BE2C (cell line): ENCODE results near the gene PDE3A.

Experiments
- DNase-seq: peaks from one replicate; pipeline ENCODE4 v3.0.0-alpha.2; 2020
- H3K27me3 ChIP-seq: fragments of 250-450 bp; sonication (Bioruptor Pico); 2 replicates; pipeline ENCODE4 v1.5.1; 2020; ENCODE audit warnings: mild to moderate bottlenecking
- H3K36me3 ChIP-seq: fragments of 250-450 bp; sonication (Bioruptor Pico); 2 replicates; pipeline ENCODE4 v1.5.1; 2020; ENCODE audit warnings: mild to moderate bottlenecking
- H3K4me1 ChIP-seq: fragments of 250-450 bp; sonication (Bioruptor Pico); 2 replicates; pipeline ENCODE4 v1.5.1; 2020
- H3K4me3 ChIP-seq: 2 replicates; pipeline ENCODE4 v1.5.1; 2011; ENCODE audit warnings: low read depth, low read length
- H3K9me3 ChIP-seq: fragments of 250-450 bp; sonication (Bioruptor Pico); 2 replicates; pipeline ENCODE4 v1.5.1; 2020
- CTCF ChIP-seq: IDR thresholded peaks from 2 replicates; pipeline ENCODE4 v1.5.1; 2012; ENCODE audit warnings: mild to moderate bottlenecking, low read depth, low read length

Gene PDE3A

GRCh38 chr12:20476551-20476950, 108.2 kb downstream of the PDE3A start:
- DNase-seq = no peak
- no peak for TF ChIP-seq CTCF
- Histone ChIP-seq H3K4me3 (no peak overlapping the region), H3K27me3 (no peaks in the 10 kb centered on the region), H3K9me3 (no peaks in the 10 kb centered on the region), H3K36me3 (no peaks in the 10 kb centered on the region), H3K4me1 (no peaks in the 10 kb centered on the region)

- Histone ChIP-seq H3K4me1 (no peaks in the 10 kb centered on the region), H3K9me3 (no peaks in the 10 kb centered on the region), H3K27me3 (no peaks in the 10 kb centered on the region), H3K36me3 (no peaks in the 10 kb centered on the region), H3K4me3 (no peak overlapping the region)
- DNase-seq = no peak
- TF ChIP-seq CTCF = no peak
Observed at GRCh38 chr12:20477255-20477654, 108.9 kb downstream of the PDE3A start.

GRCh38 chr12:20477672-20478071, 109.3 kb downstream of the PDE3A start:
- H3K36me3 ChIP-seq = no peaks in the 10 kb centered on the region
- TF ChIP-seq CTCF = no peak
- H3K9me3 ChIP-seq = no peaks in the 10 kb centered on the region
- H3K4me3 ChIP-seq = no peak overlapping the region
- DNase-seq = no peak
- H3K27me3 ChIP-seq = no peaks in the 10 kb centered on the region
- H3K4me1 ChIP-seq = no peaks in the 10 kb centered on the region

GRCh38 chr12:20482491-20483054, 114.2 kb downstream of the PDE3A start:
- DNase-seq = no peak
- H3K27me3 ChIP-seq = no peaks in the 10 kb centered on the region
- no peaks in the 10 kb centered on the region for H3K9me3 ChIP-seq
- no peaks in the 10 kb centered on the region for H3K4me1 ChIP-seq
- no peaks in the 10 kb centered on the region for H3K36me3 ChIP-seq
- no peak overlapping the region for H3K4me3 ChIP-seq
- no peak for TF ChIP-seq CTCF

GRCh38 chr12:20483776-20484175, 115.4 kb downstream of the PDE3A start:
- Histone ChIP-seq H3K4me1 (no peaks in the 10 kb centered on the region), H3K9me3 (no peaks in the 10 kb centered on the region), H3K36me3 (no peaks in the 10 kb centered on the region), H3K4me3 (no peak overlapping the region), H3K27me3 (no peaks in the 10 kb centered on the region)
- TF ChIP-seq CTCF = no peak
- no peak for DNase-seq

- no peaks in the 10 kb centered on the region for H3K4me1 ChIP-seq
- H3K27me3 ChIP-seq = no peaks in the 10 kb centered on the region
- peak; percentile 46 for TF ChIP-seq CTCF
- H3K36me3 ChIP-seq = no peaks in the 10 kb centered on the region
- DNase-seq = no peak
- H3K9me3 ChIP-seq = no peaks in the 10 kb centered on the region
- H3K4me3 ChIP-seq = no peak overlapping the region
Observed at GRCh38 chr12:20486233-20486632, 117.9 kb downstream of the PDE3A start.
